Calu3 (cell line): ENCODE results near the gene CYB5B. TPM values are rescaled to one million over a fixed set of nuclear protein-coding genes. Genes with fewer than 3 reads are reported as not detected.
"Not testable (repeated sequence)": the region's sequence is repeated elsewhere in the genome, so short reads cannot be mapped to it uniquely, and the experiment has no call there.

Experiments
- BruUV-seq: library from RNA; stranded (reverse); fragments of 400-500 nt; replicated peaks from 2 replicates; lab custom pipeline; 2021; lab: Mats Ljungman, UMichigan
- CTCF ChIA-PET: fragments of 300-600 bp; sonication (Branson Sonifier 250); formaldehyde crosslinking; loops from one replicate; lab custom pipeline; 2022; ENCODE audit warnings: antibody characterized with exemption; lab: Charles Lee
- DNase-seq: peaks from one replicate; pipeline ENCODE4 v3.0.0; 2022
- H3K27ac Mint-ChIP-seq: one replicate; pipeline ENCODE4 v1.8.0; 2022; ENCODE audit warnings: mixed read lengths; ENCODE audit not compliant: unreplicated experiment
- H3K27me3 Mint-ChIP-seq: one replicate; pipeline ENCODE4 v1.8.0; 2022; ENCODE audit warnings: mixed read lengths; ENCODE audit not compliant: unreplicated experiment
- H3K36me3 Mint-ChIP-seq: one replicate; pipeline ENCODE4 v1.8.0; 2022; ENCODE audit warnings: mild to moderate bottlenecking, moderate library complexity, mixed read lengths; ENCODE audit not compliant: insufficient read depth, unreplicated experiment
- H3K4me1 Mint-ChIP-seq: one replicate; pipeline ENCODE4 v1.8.0; 2022; ENCODE audit warnings: mild to moderate bottlenecking, low read depth, mixed read lengths; ENCODE audit not compliant: unreplicated experiment
- H3K4me3 Mint-ChIP-seq: one replicate; pipeline ENCODE4 v1.8.0; 2022; ENCODE audit warnings: mild to moderate bottlenecking, low read depth, moderate library complexity, mixed read lengths; ENCODE audit not compliant: unreplicated experiment
- H3K9me3 Mint-ChIP-seq: one replicate; pipeline ENCODE4 v1.8.0; 2022; ENCODE audit warnings: low read depth, mixed read lengths; ENCODE audit not compliant: unreplicated experiment
- intact Hi-C: fragments of 100-400 bp; cut with micrococcal nuclease; formaldehyde crosslinking; loops from one replicate; pipeline ENCODE4 v1.10.0; 2022; ENCODE audit not compliant: unreplicated experiment
- total RNA-seq: library from RNA; stranded (reverse); gene quantifications from 2 replicates; pipeline ENCODE4 v1.2.3, GENCODE V29; 2022
- TF ChIP-seq, protein P1 (sequence below): fragments of 200-600 bp; IDR thresholded peaks from one replicate; pipeline ENCODE4 v1.8.0; 2022; ENCODE audit warnings: antibody characterized with exemption; ENCODE audit not compliant: unreplicated experiment

CYB5B gene
- total RNA-seq, 1 experiment from 2014 or later: 179 TPM

- no peaks in the 10 kb centered on the region for H3K27me3 Mint-ChIP-seq
- CTCF ChIA-PET: no interaction called here
Observed at GRCh38 chr16:69440250-69440649, 15.8 kb downstream of the CYB5B start.

DNA sequence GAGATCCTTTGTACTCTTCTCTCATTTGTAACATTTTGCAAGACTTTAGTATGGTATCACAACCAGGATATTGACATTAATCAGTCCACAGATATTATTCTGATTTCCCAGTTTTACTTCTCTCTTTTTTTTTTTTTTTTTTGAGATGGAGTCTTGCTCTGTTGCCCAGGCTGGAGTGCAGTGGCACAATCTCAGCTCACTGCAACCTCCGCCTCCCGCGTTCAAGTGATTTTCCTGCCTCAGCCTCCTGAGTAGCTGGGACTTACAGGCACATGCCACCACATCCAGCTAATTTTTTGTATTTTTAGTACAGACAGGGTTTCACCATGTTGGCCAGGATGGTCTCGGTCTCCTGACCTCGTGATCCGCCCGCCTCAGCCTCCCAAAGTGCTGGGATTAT is 16.6 kb downstream of the CYB5B start:
- H3K9me3 Mint-ChIP-seq, CTCF ChIA-PET, H3K4me3 Mint-ChIP-seq, intact Hi-C loops, DNase-seq, H3K27me3 Mint-ChIP-seq, H3K27ac Mint-ChIP-seq, BruUV-seq: not testable (repeated sequence)
- Mint-ChIP-seq H3K36me3 (peaks cover 28% of the 10 kb centered on the region), H3K4me1 (peaks cover 25% of the 10 kb centered on the region)

More at GRCh38 chr16:69440250-69440649, 15.8 kb downstream of the CYB5B start:
- BruUV-seq: no TSS peak
- Mint-ChIP-seq H3K4me3 (no peak overlapping the region), H3K27ac (no peak overlapping the region), H3K9me3 (no peaks in the 10 kb centered on the region), H3K4me1 (peaks cover 28% of the 10 kb centered on the region), H3K36me3 (peaks cover 28% of the 10 kb centered on the region)
- DNase-seq: no peak
- TF ChIP-seq, protein P1, sequence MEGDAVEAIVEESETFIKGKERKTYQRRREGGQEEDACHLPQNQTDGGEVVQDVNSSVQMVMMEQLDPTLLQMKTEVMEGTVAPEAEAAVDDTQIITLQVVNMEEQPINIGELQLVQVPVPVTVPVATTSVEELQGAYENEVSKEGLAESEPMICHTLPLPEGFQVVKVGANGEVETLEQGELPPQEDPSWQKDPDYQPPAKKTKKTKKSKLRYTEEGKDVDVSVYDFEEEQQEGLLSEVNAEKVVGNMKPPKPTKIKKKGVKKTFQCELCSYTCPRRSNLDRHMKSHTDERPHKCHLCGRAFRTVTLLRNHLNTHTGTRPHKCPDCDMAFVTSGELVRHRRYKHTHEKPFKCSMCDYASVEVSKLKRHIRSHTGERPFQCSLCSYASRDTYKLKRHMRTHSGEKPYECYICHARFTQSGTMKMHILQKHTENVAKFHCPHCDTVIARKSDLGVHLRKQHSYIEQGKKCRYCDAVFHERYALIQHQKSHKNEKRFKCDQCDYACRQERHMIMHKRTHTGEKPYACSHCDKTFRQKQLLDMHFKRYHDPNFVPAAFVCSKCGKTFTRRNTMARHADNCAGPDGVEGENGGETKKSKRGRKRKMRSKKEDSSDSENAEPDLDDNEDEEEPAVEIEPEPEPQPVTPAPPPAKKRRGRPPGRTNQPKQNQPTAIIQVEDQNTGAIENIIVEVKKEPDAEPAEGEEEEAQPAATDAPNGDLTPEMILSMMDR: no peak
- intact Hi-C loops: no loop called here

DNA sequence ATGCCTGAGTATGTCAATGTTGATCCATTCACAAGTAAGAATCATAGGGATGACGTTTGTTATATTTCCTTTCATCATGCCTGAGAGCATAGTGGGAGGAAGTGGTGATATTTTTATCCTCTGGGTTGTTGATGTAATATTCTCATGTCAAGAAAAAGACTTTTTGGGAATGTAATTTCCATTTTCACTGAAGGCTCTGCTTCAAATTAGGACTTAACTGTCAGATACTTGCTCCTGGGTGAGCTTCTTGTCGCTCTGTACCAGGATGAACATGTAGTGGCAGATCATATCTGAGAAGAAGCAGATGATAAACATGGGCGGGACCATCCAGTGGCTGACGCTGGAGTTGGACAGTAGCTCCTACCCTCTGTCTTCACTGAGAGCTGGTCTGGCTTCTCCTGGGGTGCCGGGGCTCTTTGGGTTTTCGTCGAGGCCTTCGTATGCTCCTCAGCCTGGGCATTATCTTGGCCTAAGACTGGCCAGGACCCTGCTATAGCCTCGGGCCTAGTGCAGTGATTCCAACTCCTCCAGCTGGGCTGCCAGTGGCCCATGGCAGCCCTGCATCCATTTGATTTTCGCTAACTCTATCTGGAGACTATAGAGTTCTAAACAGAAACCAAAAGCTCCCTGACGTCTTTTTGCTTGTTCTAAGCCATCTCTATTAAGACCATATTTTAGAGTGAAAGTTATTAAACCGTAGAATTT is 19.7 kb downstream of the CYB5B start:
- H3K9me3 Mint-ChIP-seq: no peaks in the 10 kb centered on the region
- CTCF ChIA-PET: interaction anchor here (0.5 to 0.6 kb wide), 4 partner anchors 140 to 612 kb away, joined by 3 to 5 read pairs (median 3); no protein-coding TSS in a partner anchor
- no peak overlapping the region for H3K27ac Mint-ChIP-seq
- TF ChIP-seq, protein P1: no peak
- no peaks in the 10 kb centered on the region for H3K27me3 Mint-ChIP-seq
- no peak overlapping the region for H3K4me3 Mint-ChIP-seq
- peaks cover 14% of the 10 kb centered on the region for H3K4me1 Mint-ChIP-seq
- DNase-seq: no peak
- no TSS peak for BruUV-seq
- intact Hi-C loops: no loop called here
- H3K36me3 Mint-ChIP-seq: peaks cover 48% of the 10 kb centered on the region

DNA sequence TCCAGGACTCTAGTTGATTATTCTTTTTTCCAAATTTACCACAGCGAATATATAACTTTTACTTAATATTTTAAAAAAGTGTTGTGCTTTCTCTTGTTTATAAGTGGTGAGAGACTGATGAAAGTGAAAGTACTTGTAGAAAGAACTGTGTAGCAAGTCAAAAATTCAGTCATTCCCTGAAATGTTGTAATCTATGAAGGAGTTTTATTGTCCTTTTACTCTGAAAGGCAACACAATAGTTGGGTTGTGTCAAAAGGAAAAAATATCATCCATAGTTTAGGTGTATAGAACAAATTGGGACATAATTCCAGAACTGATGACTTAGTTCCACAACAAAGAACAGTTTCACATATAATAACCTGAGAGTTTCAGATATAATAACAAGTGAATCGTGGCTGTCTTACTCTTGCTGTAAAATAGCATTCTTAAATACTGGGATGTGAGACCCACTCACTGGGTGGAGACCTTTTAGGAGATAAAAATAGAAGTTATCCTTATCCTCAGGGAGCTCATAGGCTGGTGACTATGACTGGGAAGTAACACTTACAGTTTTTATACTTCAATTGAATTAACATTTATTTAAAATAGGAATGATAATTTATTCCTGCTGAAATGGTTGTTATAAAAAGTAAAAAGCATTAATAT is 20.6 kb downstream of the CYB5B start:
- H3K36me3 Mint-ChIP-seq: peaks cover 52% of the 10 kb centered on the region
- intact Hi-C loops: no loop called here
- no TSS peak for BruUV-seq
- no peaks in the 10 kb centered on the region for H3K27me3 Mint-ChIP-seq
- H3K4me1 Mint-ChIP-seq: peaks cover 14% of the 10 kb centered on the region
- no peak overlapping the region for H3K4me3 Mint-ChIP-seq
- no peaks in the 10 kb centered on the region for H3K9me3 Mint-ChIP-seq
- DNase-seq: no peak
- H3K27ac Mint-ChIP-seq: no peak overlapping the region
- CTCF ChIA-PET: interaction anchor here (0.5 kb wide), 2 partner anchors 168 to 611 kb away, joined by 3 read pairs; no protein-coding TSS in a partner anchor
- TF ChIP-seq, protein P1: no peak
